GM23338 (cell line): ENCODE measurements around the gene PALLD. TPM values are rescaled to one million over a fixed set of nuclear protein-coding genes. Genes with fewer than 3 reads are reported as not detected.

Experiments used
- ATAC-seq: fragments of 200-7000 bp; cut with Tn5 transposase; 3 replicates; pipeline ENCODE4 v1.9.1; 2020
- DNase-seq: peaks from one replicate; pipeline ENCODE4 v3.0.0-alpha.2; 2015; ENCODE audit warnings: low spot score
- H2AFZ ChIP-seq: fragments of 200-600 bp; sonication (generic); 2 replicates; pipeline ENCODE4 v1.8.0; 2016; ENCODE audit warnings: antibody characterized with exemption, mild to moderate bottlenecking, moderate library complexity
- H3F3A ChIP-seq: fragments of 200-600 bp; sonication (generic); replicated peaks from 2 replicates; pipeline ENCODE4 v1.8.0; 2017; ENCODE audit warnings: antibody characterized with exemption, mixed run types, low read depth
- H3K27ac ChIP-seq: fragments of 200-600 bp; sonication (generic); 2 replicates; pipeline ENCODE4 v1.6.1; 2016; ENCODE audit warnings: low read depth
- H3K27me3 ChIP-seq: fragments of 200-600 bp; sonication (generic); 2 replicates; pipeline ENCODE4 v1.8.0; 2016; ENCODE audit warnings: mild to moderate bottlenecking, mixed run types, moderate library complexity; ENCODE audit not compliant: insufficient read depth
- H3K36me3 ChIP-seq: fragments of 200-600 bp; sonication (generic); 2 replicates; pipeline ENCODE4 v1.8.0; 2016; ENCODE audit warnings: mild to moderate bottlenecking; ENCODE audit not compliant: insufficient read depth
- H3K4me1 ChIP-seq: fragments of 200-600 bp; sonication (generic); 2 replicates; pipeline ENCODE4 v1.8.0; 2016; ENCODE audit warnings: mild to moderate bottlenecking, moderate library complexity; ENCODE audit not compliant: insufficient read depth
- H3K4me2 ChIP-seq: fragments of 200-600 bp; sonication (generic); 2 replicates; pipeline ENCODE4 v1.7.1; 2017; ENCODE audit warnings: mixed run types
- H3K4me3 ChIP-seq: fragments of 200-600 bp; sonication (generic); 2 replicates; pipeline ENCODE4 v1.6.1; 2016; ENCODE audit warnings: mixed run types
- H3K79me2 ChIP-seq: fragments of 200-600 bp; sonication (generic); replicated peaks from 2 replicates; pipeline ENCODE4 v1.8.0; 2017; ENCODE audit warnings: mild to moderate bottlenecking; ENCODE audit not compliant: insufficient read depth
- H3K9me2 ChIP-seq: fragments of 200-600 bp; sonication (generic); 2 replicates; pipeline ENCODE4 v1.8.0; 2017; ENCODE audit not compliant: insufficient read depth
- H4K20me1 ChIP-seq: fragments of 200-600 bp; sonication (generic); replicated peaks from 2 replicates; pipeline ENCODE4 v1.8.0; 2017; ENCODE audit warnings: mild to moderate bottlenecking; ENCODE audit not compliant: insufficient read depth
- H3K27ac Mint-ChIP-seq: 2 replicates; pipeline ENCODE4 v1.8.0; 2020; ENCODE audit warnings: inconsistent platforms, mild to moderate bottlenecking, moderate library complexity, mixed read lengths
- H3K27me3 Mint-ChIP-seq: 3 replicates; pipeline ENCODE4 v1.8.0; 2022; ENCODE audit warnings: low read depth, mild to moderate bottlenecking, moderate library complexity, mixed read lengths, inconsistent platforms; ENCODE audit not compliant: insufficient read depth, poor library complexity
- H3K36me3 Mint-ChIP-seq: 3 replicates; pipeline ENCODE4 v1.8.0; 2021; ENCODE audit warnings: low read depth, mild to moderate bottlenecking, inconsistent platforms, moderate library complexity, mixed read lengths
- H3K4me1 Mint-ChIP-seq: 3 replicates; pipeline ENCODE4 v1.8.0; 2020; ENCODE audit warnings: mild to moderate bottlenecking, inconsistent platforms, mixed read lengths
- H3K4me3 Mint-ChIP-seq: 3 replicates; pipeline ENCODE4 v1.8.0; 2021; ENCODE audit warnings: moderate library complexity, mild to moderate bottlenecking, inconsistent platforms, mixed read lengths
- H3K9me3 Mint-ChIP-seq: 3 replicates; pipeline ENCODE4 v1.8.0; 2020; ENCODE audit warnings: moderate library complexity, mild to moderate bottlenecking, inconsistent platforms, mixed read lengths
- CREB1 ChIP-seq: fragments of 250-450 bp; sonication (Bioruptor Pico); IDR thresholded peaks from 2 replicates; pipeline ENCODE4 v1.5.0; 2020; ENCODE audit warnings: low read depth, mild to moderate bottlenecking, moderate library complexity
- CTCF ChIP-seq, 2 experiments: fragments of 200-600 bp in 1 of 2; sonication (generic) in 1 of 2; conservative IDR thresholded peaks; 2 replicates each; pipeline versions ENCODE4 v1.5.1 to v1.6.1; 2016 to 2017; ENCODE audit warnings: antibody characterized with exemption in 2 of 2, low read depth in 2 of 2, mild to moderate bottlenecking in 2 of 2, moderate library complexity in 1 of 2
- ETS1 ChIP-seq: IDR thresholded peaks from 2 replicates; pipeline ENCODE4 v1.6.1; 2016; ENCODE audit warnings: antibody characterized with exemption
- EZH2 ChIP-seq: fragments of 200-600 bp; sonication (generic); IDR thresholded peaks from one replicate; pipeline ENCODE4 v1.8.0; 2017; ENCODE audit warnings: antibody characterized with exemption, mild to moderate bottlenecking, low read depth; ENCODE audit not compliant: unreplicated experiment
- NANOG ChIP-seq: IDR thresholded peaks from 2 replicates; pipeline ENCODE4 v1.6.1; 2016; ENCODE audit warnings: antibody characterized with exemption, borderline replicate concordance
- POLR2AphosphoS5 ChIP-seq: IDR thresholded peaks from 2 replicates; pipeline ENCODE4 v1.6.1; 2016; ENCODE audit warnings: antibody characterized with exemption, low read depth
- STAT1 ChIP-seq: IDR thresholded peaks from one replicate; pipeline ENCODE4 v1.6.1; 2016; ENCODE audit warnings: antibody characterized with exemption; ENCODE audit not compliant: unreplicated experiment
- ZNF114 ChIP-seq: fragments of 250-450 bp; sonication (Bioruptor Pico); IDR thresholded peaks from 2 replicates; pipeline ENCODE4 v1.5.0; 2020; ENCODE audit warnings: mild to moderate bottlenecking, moderate library complexity
- ZNF331 ChIP-seq: fragments of 250-450 bp; sonication (Bioruptor Pico); IDR thresholded peaks from 2 replicates; pipeline ENCODE4 v1.5.0; 2020; ENCODE audit warnings: low read depth, mild to moderate bottlenecking, moderate library complexity
- polyA plus RNA-seq: library from polyadenylated mRNA; unstranded; fragments of >200 nt; fragmentation: Nextera tagmentation; extraction: Ambion mirVana; gene quantifications from 2 replicates; pipeline ENCODE4 v1.2.1, GENCODE V29; 2016
- total RNA-seq: library from RNA; depleted of rRNA; stranded (reverse); fragments of >200 nt; shearing (Covaris generic); gene quantifications from 2 replicates; pipeline ENCODE4 v1.2.3, GENCODE V29; 2014
- TF ChIP-seq, protein P1 (sequence below): fragments of 250-450 bp; sonication (Bioruptor Pico); IDR thresholded peaks from 2 replicates; pipeline ENCODE4 v1.5.0; 2020; ENCODE audit warnings: mild to moderate bottlenecking, moderate library complexity

PALLD gene
- total and polyA plus RNA-seq, 2 experiments from 2014 or later: 13.1 to 30.2 TPM

GRCh38 chr4:168782439-168782838 lies 285.6 kb downstream of the PALLD start:
- Mint-ChIP-seq H3K27ac (no peak overlapping the region), H3K4me1 (peaks cover 14% of the 10 kb centered on the region), H3K27me3 (peaks cover 6% of the 10 kb centered on the region), H3K9me3 (no peaks in the 10 kb centered on the region; the same call in 2 of the 3 replicates), H3K4me3 (no peak overlapping the region), H3K36me3 (no peaks in the 10 kb centered on the region)
- H3K9me2 ChIP-seq: no peaks in the 10 kb centered on the region
- H3K27me3 ChIP-seq: no peaks in the 10 kb centered on the region
- H3K79me2 ChIP-seq: no peaks in the 10 kb centered on the region
- DNase-seq (no peak), ATAC-seq (no peak)
- H3K27ac ChIP-seq: no peak overlapping the region
- TF ChIP-seq ZNF331 (no peak), STAT1 (no peak), ETS1 (no peak), CTCF (conservative IDR thresholded peaks at IDR 0.05; ENCODE audit: low read depth in 2 of 2) (no peak), ZNF114 (CRISPR knock-in tag) (no peak), EZH2 (no peak), CREB1 (no peak), POLR2AphosphoS5 (no peak), NANOG (no peak)
- TF ChIP-seq, protein P1, sequence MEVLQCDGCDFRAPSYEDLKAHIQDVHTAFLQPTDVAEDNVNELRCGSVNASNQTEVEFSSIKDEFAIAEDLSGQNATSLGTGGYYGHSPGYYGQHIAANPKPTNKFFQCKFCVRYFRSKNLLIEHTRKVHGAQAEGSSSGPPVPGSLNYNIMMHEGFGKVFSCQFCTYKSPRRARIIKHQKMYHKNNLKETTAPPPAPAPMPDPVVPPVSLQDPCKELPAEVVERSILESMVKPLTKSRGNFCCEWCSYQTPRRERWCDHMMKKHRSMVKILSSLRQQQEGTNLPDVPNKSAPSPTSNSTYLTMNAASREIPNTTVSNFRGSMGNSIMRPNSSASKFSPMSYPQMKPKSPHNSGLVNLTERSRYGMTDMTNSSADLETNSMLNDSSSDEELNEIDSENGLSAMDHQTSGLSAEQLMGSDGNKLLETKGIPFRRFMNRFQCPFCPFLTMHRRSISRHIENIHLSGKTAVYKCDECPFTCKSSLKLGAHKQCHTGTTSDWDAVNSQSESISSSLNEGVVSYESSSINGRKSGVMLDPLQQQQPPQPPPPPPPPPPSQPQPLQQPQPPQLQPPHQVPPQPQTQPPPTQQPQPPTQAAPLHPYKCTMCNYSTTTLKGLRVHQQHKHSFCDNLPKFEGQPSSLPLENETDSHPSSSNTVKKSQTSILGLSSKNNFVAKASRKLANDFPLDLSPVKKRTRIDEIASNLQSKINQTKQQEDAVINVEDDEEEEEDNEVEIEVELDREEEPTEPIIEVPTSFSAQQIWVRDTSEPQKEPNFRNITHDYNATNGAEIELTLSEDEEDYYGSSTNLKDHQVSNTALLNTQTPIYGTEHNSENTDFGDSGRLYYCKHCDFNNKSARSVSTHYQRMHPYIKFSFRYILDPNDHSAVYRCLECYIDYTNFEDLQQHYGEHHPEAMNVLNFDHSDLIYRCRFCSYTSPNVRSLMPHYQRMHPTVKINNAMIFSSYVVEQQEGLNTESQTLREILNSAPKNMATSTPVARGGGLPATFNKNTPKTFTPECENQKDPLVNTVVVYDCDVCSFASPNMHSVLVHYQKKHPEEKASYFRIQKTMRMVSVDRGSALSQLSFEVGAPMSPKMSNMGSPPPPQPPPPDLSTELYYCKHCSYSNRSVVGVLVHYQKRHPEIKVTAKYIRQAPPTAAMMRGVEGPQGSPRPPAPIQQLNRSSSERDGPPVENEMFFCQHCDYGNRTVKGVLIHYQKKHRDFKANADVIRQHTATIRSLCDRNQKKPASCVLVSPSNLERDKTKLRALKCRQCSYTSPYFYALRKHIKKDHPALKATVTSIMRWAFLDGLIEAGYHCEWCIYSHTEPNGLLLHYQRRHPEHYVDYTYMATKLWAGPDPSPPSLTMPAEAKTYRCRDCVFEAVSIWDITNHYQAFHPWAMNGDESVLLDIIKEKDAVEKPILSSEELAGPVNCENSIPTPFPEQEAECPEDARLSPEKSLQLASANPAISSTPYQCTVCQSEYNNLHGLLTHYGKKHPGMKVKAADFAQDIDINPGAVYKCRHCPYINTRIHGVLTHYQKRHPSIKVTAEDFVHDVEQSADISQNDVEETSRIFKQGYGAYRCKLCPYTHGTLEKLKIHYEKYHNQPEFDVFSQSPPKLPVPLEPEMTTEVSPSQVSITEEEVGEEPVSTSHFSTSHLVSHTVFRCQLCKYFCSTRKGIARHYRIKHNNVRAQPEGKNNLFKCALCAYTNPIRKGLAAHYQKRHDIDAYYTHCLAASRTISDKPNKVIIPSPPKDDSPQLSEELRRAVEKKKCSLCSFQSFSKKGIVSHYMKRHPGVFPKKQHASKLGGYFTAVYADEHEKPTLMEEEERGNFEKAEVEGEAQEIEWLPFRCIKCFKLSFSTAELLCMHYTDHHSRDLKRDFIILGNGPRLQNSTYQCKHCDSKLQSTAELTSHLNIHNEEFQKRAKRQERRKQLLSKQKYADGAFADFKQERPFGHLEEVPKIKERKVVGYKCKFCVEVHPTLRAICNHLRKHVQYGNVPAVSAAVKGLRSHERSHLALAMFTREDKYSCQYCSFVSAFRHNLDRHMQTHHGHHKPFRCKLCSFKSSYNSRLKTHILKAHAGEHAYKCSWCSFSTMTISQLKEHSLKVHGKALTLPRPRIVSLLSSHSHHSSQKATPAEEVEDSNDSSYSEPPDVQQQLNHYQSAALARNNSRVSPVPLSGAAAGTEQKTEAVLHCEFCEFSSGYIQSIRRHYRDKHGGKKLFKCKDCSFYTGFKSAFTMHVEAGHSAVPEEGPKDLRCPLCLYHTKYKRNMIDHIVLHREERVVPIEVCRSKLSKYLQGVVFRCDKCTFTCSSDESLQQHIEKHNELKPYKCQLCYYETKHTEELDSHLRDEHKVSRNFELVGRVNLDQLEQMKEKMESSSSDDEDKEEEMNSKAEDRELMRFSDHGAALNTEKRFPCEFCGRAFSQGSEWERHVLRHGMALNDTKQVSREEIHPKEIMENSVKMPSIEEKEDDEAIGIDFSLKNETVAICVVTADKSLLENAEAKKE (CRISPR knock-in tag): no peak
- peaks cover 5% of the 10 kb centered on the region; the same call in 1 of the 2 replicates for H3K4me1 ChIP-seq
- no peaks in the 10 kb centered on the region for H3K36me3 ChIP-seq
- H2AFZ ChIP-seq: no peak overlapping the region
- no peak overlapping the region for H3K4me2 ChIP-seq
- H4K20me1 ChIP-seq: no peaks in the 10 kb centered on the region
- no peaks in the 10 kb centered on the region for H3F3A ChIP-seq
- no peak overlapping the region for H3K4me3 ChIP-seq
